Type B pancreatic cell (in vitro differentiated cells): ENCODE data around the gene GALK2. TPM values are rescaled to one million over a fixed set of nuclear protein-coding genes. Genes with fewer than 3 reads are reported as not detected.
A peak's percentile ranks its signal among the peaks of the same experiment; 100 is the strongest.

Experiments
- DNase-seq: peaks from one replicate; pipeline ENCODE4 v3.0.0; 2021; ENCODE audit warnings: mixed read lengths; ENCODE audit not compliant: unreplicated experiment; ENCODE audit errors: extremely low spot score
- H3K27ac Mint-ChIP-seq: 2 replicates; pipeline ENCODE4 v1.8.0; 2021; ENCODE audit warnings: mild to moderate bottlenecking, mixed read lengths
- H3K27me3 Mint-ChIP-seq: 2 replicates; pipeline ENCODE4 v1.8.0; 2021; ENCODE audit warnings: mixed read lengths
- H3K36me3 Mint-ChIP-seq: 2 replicates; pipeline ENCODE4 v1.8.0; 2021; ENCODE audit warnings: mixed read lengths
- H3K4me1 Mint-ChIP-seq: one replicate; pipeline ENCODE4 v1.8.0; 2021; ENCODE audit warnings: mixed read lengths; ENCODE audit not compliant: unreplicated experiment
- H3K4me3 Mint-ChIP-seq: 2 replicates; pipeline ENCODE4 v1.8.0; 2021; ENCODE audit warnings: mild to moderate bottlenecking, mixed read lengths
- H3K9me3 Mint-ChIP-seq: 2 replicates; pipeline ENCODE4 v1.8.0; 2021; ENCODE audit warnings: mixed read lengths
- CTCF ChIP-seq: fragments of 200-600 bp; sonication (generic); conservative IDR thresholded peaks from 2 replicates; pipeline ENCODE4 v1.5.0; 2021; ENCODE audit warnings: antibody characterized with exemption, mild to moderate bottlenecking
- total RNA-seq: library from RNA; stranded (reverse); gene quantifications from 2 replicates; pipeline ENCODE4 v1.2.1, GENCODE V29; 2021; ENCODE audit warnings: low replicate concordance

The GALK2 gene
- total RNA-seq, 1 donor from 2014 or later, result 24.9 TPM

- H3K27me3 Mint-ChIP-seq, result no peaks in the 10 kb centered on the region
- peak overlapping the region; percentile 100 for H3K4me3 Mint-ChIP-seq
- H3K4me1 Mint-ChIP-seq, result peaks cover 45% of the 10 kb centered on the region
- peak overlapping the region; percentile 99 for H3K27ac Mint-ChIP-seq
- no peak for DNase-seq
- no peaks in the 10 kb centered on the region for H3K9me3 Mint-ChIP-seq
- no peak for TF ChIP-seq CTCF
- H3K36me3 Mint-ChIP-seq, result peaks cover 3% of the 10 kb centered on the region
Observed at GRCh38 chr15:49154359-49154758, 15.7 kb upstream of the GALK2 start.

DNA sequence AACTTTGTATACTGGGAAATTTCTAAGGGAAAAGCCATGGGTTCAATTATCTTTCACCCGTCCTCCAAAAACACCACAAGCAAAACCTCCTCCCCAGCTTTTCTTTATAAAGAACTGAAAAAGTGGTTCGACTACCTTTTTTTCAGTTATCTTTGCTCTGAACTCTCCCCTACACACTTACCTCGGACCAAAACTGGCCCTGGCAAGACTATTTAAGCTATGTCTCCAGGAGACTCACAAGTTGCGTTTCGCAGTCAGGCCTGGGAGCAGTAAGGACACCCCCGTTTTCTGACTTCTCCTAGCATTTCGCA, 15.3 kb upstream of the GALK2 start:
- no peak for TF ChIP-seq CTCF
- Mint-ChIP-seq H3K4me1 (peaks cover 45% of the 10 kb centered on the region), H3K36me3 (peaks cover 3% of the 10 kb centered on the region), H3K27me3 (no peaks in the 10 kb centered on the region), H3K4me3 (peak overlapping the region; percentile 100), H3K9me3 (no peaks in the 10 kb centered on the region), H3K27ac (peak overlapping the region; percentile 99)
- no peak for DNase-seq

GRCh38 chr15:49155110-49155833, 14.8 kb upstream of the GALK2 start, which contains the start of gene COPS2:
Gene COPS2 (minus strand): TSS chr15:49155599. CDS start chr15:49155578, 21 bp downstream.
- DNase-seq, result peak; percentile 91

GRCh38 chr15:49155834-49156627, 14.0 kb upstream of the GALK2 start:
- Mint-ChIP-seq H3K4me3 (peak overlapping the region; percentile 100), H3K27ac (peak overlapping the region; percentile 99), H3K4me1 (peaks cover 45% of the 10 kb centered on the region), H3K36me3 (no peaks in the 10 kb centered on the region), H3K9me3 (no peaks in the 10 kb centered on the region), H3K27me3 (no peaks in the 10 kb centered on the region)
- no peak for TF ChIP-seq CTCF
- no peak for DNase-seq

More at GRCh38 chr15:49155110-49155833, 14.8 kb upstream of the GALK2 start, which contains the start of gene COPS2:
- H3K36me3 Mint-ChIP-seq, result peaks cover 3% of the 10 kb centered on the region
- H3K27ac Mint-ChIP-seq, result peak within 1 kb of the TSS; percentile 99
- peak within 1 kb of the TSS; percentile 100 for H3K4me3 Mint-ChIP-seq
- TF ChIP-seq CTCF, result no peak
- no peaks in the 10 kb centered on the region for H3K27me3 Mint-ChIP-seq
- H3K9me3 Mint-ChIP-seq, result no peaks in the 10 kb centered on the region
- peaks cover 45% of the 10 kb centered on the region for H3K4me1 Mint-ChIP-seq

- Mint-ChIP-seq H3K4me3 (no peak overlapping the region), H3K27me3 (no peaks in the 10 kb centered on the region), H3K36me3 (peaks cover 9% of the 10 kb centered on the region), H3K4me1 (no peaks in the 10 kb centered on the region), H3K27ac (no peak overlapping the region), H3K9me3 (no peaks in the 10 kb centered on the region)
- DNase-seq, result no peak
- TF ChIP-seq CTCF, result no peak
Observed at GRCh38 chr15:49163678-49164077, 6.4 kb upstream of the GALK2 start.
